Lower leg skin (tissue), 3 donors: ENCODE measurements around the gene PWWP2A.

Experiments used
- CTCF ChIP-seq, 3 donors: fragments of 450-650 bp; IDR thresholded peaks; one replicate each; pipeline ENCODE4 v1.5.1; 2016; ENCODE audit warnings: antibody characterized with exemption in 3 of 3, mild to moderate bottlenecking in 3 of 3, moderate library complexity in 2 of 3
- POLR2A ChIP-seq, 2 donors: fragments of 450-650 bp; IDR thresholded peaks; one replicate each; pipeline ENCODE4 v1.6.1; 2016 to 2017; ENCODE audit warnings: antibody characterized with exemption in 2 of 2, mild to moderate bottlenecking in 1 of 2, moderate library complexity in 1 of 2

GRCh38 chr5:160048131-160048530 is 71.1 kb downstream of the PWWP2A start:
- TF ChIP-seq CTCF (IDR thresholded peaks at IDR 0.05) (no peak), POLR2A (IDR thresholded peaks at IDR 0.05) (no peak)
